Cardiac muscle cell (in vitro differentiated cells and primary cell): ENCODE measurements around the gene QRSL1. TPM values are rescaled to one million over a fixed set of nuclear protein-coding genes. Genes with fewer than 3 reads are reported as not detected.
"Not testable (repeated sequence)": the region's sequence is repeated elsewhere in the genome, so short reads cannot be mapped to it uniquely, and the experiment has no call there.

Experiments used
- DNase-seq, 2 donors: peaks; one replicate each; pipeline versions ENCODE4 v3.0.0 to v3.0.0-alpha.2; 2010 to 2017; ENCODE audit warnings: low read depth in 1 of 2, low spot score in 1 of 2
- H3K27ac ChIP-seq: fragments of 200-600 bp; sonication (generic); 2 replicates; pipeline ENCODE4 v1.5.1; 2016
- H3K27me3 ChIP-seq: fragments of 200-600 bp; sonication (generic); 2 replicates; pipeline ENCODE4 v1.6.0; 2016; ENCODE audit warnings: control low read depth
- H3K36me3 ChIP-seq: fragments of 200-600 bp; sonication (generic); 2 replicates; pipeline ENCODE4 v1.5.1; 2016; ENCODE audit warnings: control low read depth
- H3K4me1 ChIP-seq: fragments of 200-600 bp; sonication (generic); 2 replicates; pipeline ENCODE4 v1.8.1; 2017; ENCODE audit warnings: low read depth, mild to moderate bottlenecking, mixed run types
- H3K4me3 ChIP-seq: fragments of 200-600 bp; sonication (generic); 2 replicates; pipeline ENCODE4 v1.5.1; 2016; ENCODE audit warnings: mild to moderate bottlenecking
- H3K9me3 ChIP-seq: fragments of 200-600 bp; sonication (generic); 2 replicates; pipeline ENCODE4 v1.5.1; 2017; ENCODE audit warnings: low read depth, mild to moderate bottlenecking, control low read depth
- polyA plus RNA-seq: library from polyadenylated mRNA; unstranded; fragments of >200 nt; fragmentation: Nextera tagmentation; extraction: Ambion mirVana; gene quantifications from 2 replicates; pipeline ENCODE4 v1.2.1, GENCODE V29; 2016
- total RNA-seq: library from RNA; depleted of rRNA; stranded (reverse); fragments of >200 nt; gene quantifications from 2 replicates; pipeline ENCODE4 v1.2.3, GENCODE V29; 2016
- TF ChIP-seq, protein P1 (sequence below): IDR thresholded peaks from 2 replicates; pipeline ENCODE4 v1.5.1; 2012; ENCODE audit warnings: low read depth, mild to moderate bottlenecking, low read length

Gene QRSL1
- total and polyA plus RNA-seq, 2 experiments from 2014 or later = 12.6 to 13.6 TPM

DNA sequence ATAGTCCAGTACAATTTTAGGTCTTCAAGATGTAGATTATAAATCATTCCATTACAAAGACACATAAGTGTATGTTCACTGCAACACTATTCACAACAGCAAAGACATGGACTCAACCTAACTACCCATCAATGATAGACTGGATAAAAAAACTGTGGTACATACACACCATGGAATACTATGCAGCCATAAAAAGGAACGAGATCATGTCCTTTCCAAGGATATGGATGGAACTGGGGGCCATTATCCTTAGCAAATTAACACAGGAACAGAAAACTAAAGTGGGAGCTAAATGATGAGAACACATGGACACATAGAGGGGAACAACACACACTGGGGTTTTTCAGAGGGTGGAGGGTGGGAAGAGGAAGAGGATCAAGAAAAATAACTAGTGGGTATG is 6.3 kb upstream of the QRSL1 start:
- H3K4me3 ChIP-seq = no peak overlapping the region
- H3K36me3 ChIP-seq = no peaks in the 10 kb centered on the region
- no peaks in the 10 kb centered on the region for H3K27me3 ChIP-seq
- DNase-seq = no peak
- H3K27ac ChIP-seq = no peak overlapping the region
- H3K4me1 ChIP-seq = peaks cover 7% of the 10 kb centered on the region
- H3K9me3 ChIP-seq = no peaks in the 10 kb centered on the region
- TF ChIP-seq, protein P1, sequence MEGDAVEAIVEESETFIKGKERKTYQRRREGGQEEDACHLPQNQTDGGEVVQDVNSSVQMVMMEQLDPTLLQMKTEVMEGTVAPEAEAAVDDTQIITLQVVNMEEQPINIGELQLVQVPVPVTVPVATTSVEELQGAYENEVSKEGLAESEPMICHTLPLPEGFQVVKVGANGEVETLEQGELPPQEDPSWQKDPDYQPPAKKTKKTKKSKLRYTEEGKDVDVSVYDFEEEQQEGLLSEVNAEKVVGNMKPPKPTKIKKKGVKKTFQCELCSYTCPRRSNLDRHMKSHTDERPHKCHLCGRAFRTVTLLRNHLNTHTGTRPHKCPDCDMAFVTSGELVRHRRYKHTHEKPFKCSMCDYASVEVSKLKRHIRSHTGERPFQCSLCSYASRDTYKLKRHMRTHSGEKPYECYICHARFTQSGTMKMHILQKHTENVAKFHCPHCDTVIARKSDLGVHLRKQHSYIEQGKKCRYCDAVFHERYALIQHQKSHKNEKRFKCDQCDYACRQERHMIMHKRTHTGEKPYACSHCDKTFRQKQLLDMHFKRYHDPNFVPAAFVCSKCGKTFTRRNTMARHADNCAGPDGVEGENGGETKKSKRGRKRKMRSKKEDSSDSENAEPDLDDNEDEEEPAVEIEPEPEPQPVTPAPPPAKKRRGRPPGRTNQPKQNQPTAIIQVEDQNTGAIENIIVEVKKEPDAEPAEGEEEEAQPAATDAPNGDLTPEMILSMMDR = no peak

DNA sequence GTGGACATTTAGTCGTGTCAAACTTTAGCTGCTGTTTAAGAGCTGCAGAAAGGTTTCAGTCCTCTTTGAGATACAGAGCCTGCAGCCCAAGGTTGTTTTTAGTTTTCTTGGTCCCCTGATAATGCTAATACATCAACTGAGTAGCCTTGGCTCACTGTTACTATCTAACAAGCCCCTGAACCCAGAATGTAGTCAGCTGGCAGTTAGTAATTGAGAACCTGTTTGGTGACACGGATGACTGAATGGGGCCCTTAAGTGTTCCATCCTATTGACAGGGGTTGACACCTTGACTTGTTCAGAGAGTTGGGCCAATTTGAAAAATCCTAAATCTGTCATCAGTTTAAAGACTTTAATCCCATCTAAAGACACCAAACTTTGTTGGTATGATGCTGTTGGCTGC is 2.9 kb upstream of the QRSL1 start:
- H3K9me3 ChIP-seq = no peaks in the 10 kb centered on the region
- DNase-seq = peak in 1 of 2 donors; percentile 38
- peaks cover 20% of the 10 kb centered on the region for H3K4me1 ChIP-seq
- H3K27ac ChIP-seq = peak overlapping the region; percentile 12
- no peaks in the 10 kb centered on the region for H3K27me3 ChIP-seq
- H3K36me3 ChIP-seq = no peaks in the 10 kb centered on the region
- TF ChIP-seq, protein P1 = no peak
- H3K4me3 ChIP-seq = no peak overlapping the region

DNA sequence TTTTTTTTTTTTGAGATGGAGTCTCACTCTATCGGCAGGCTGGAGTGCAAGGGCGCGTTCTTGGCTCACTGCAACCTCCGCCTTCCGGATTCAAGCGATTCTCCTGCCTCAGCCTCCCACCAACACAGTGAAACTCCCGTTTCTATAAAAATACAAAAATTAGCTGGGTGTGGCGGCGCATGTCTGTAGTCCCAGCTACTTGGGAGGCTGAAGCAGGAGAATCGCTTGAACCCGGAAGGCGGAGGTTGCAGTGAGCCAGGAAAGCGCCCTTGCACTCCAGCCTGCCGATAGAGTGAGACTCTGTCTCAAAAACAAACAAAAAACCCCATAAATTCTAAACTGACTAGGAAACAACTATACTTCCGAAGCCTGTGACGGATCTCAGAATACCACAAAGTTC is 1.6 kb upstream of the QRSL1 start:
- H3K27me3 ChIP-seq, H3K27ac ChIP-seq, H3K36me3 ChIP-seq, H3K9me3 ChIP-seq, DNase-seq, H3K4me3 ChIP-seq: not testable (repeated sequence)
- peaks cover 23% of the 10 kb centered on the region for H3K4me1 ChIP-seq

DNA sequence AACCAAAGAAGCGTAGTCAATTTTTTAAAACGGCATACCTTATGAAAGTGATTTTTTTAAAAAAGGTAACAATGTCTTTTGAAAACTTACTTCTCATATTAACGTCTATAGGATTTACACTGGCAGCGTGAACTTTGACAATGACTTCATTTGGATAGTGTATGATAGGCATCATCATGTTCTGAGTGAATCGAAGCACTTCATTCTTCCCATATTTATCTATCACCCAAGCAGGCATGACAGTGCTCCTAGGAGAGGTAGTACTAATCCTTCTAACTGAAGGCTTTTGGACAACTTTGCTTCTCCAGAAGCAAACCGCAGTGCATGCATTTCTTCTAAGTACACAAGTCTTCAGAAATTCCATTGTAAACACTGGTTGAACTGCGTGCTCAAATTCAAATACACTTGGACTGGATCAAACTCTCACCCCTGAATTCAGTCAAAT is 698 bp upstream of the QRSL1 start:
- peak overlapping the region; percentile 59 for H3K4me3 ChIP-seq
- H3K27me3 ChIP-seq = no peaks in the 10 kb centered on the region
- peaks cover 32% of the 10 kb centered on the region for H3K4me1 ChIP-seq
- TF ChIP-seq, protein P1 = no peak
- no peaks in the 10 kb centered on the region for H3K9me3 ChIP-seq
- peak in 1 of 2 donors; percentile 3 for DNase-seq
- H3K36me3 ChIP-seq = no peaks in the 10 kb centered on the region
- peak overlapping the region; percentile 91 for H3K27ac ChIP-seq

DNA sequence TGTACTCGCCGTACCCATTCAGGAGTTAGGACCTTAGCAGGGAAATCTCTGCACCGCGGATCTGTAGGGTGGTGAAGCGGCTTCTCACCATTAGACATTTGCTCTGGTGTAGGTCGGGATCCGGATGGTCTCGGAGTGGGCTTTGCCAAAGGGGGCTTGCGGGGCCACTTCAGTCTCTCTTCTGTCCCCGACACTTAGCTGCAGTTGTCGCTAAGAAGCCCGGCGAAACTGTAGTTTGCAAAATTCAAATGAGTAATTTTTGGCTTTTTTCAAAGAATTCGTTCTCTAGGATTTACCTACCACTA is 433 bp downstream of the QRSL1 start:
- H3K27ac ChIP-seq = peak overlapping the region; percentile 91
- peaks cover 34% of the 10 kb centered on the region for H3K4me1 ChIP-seq
- H3K36me3 ChIP-seq = no peaks in the 10 kb centered on the region
- H3K27me3 ChIP-seq = no peaks in the 10 kb centered on the region
- no peak for DNase-seq
- peak overlapping the region; percentile 59 for H3K4me3 ChIP-seq
- TF ChIP-seq, protein P1 = no peak
- H3K9me3 ChIP-seq = no peaks in the 10 kb centered on the region

DNA sequence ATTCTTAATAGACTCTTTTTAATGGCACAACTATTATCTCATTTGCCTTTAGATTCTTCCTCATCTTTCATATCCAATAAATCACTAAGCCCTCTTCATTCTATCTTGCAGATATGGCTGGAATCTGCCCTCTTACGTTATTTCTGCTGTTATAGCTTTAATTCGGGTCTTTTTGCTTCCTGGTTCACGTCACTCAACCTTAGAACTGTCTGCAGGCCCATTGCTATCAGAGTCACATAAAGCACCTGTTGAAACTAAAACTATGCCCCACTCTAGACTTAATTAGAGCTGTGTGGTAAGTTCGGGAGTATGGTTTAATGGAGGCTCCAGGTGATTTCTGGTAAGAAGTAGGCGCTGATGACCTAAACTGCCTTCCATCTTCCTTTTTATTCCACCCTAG is 988 bp downstream of the QRSL1 start:
- DNase-seq = peak in 1 of 2 donors; percentile 2
- Histone ChIP-seq H3K4me3 (peak overlapping the region; percentile 59), H3K4me1 (peaks cover 34% of the 10 kb centered on the region), H3K9me3 (no peaks in the 10 kb centered on the region), H3K27me3 (no peaks in the 10 kb centered on the region), H3K36me3 (no peaks in the 10 kb centered on the region), H3K27ac (peak overlapping the region; percentile 91)
- TF ChIP-seq, protein P1 = no peak
